Retinal pigment epithelial cell (primary cell): ENCODE results near the gene ARSK.

ENCODE experiments used
- DNase-seq: peaks from one replicate; pipeline ENCODE4 v3.0.0-alpha.2; 2010; ENCODE audit warnings: low read depth
- H3K4me3 ChIP-seq: 2 replicates; pipeline ENCODE4 v1.5.1; 2011; ENCODE audit warnings: mild to moderate bottlenecking, low read length, control low read depth, moderate library complexity
- CTCF ChIP-seq: conservative IDR thresholded peaks from 2 replicates; pipeline ENCODE4 v1.5.1; 2011; ENCODE audit warnings: low read depth, low read length, control low read depth, inconsistent platforms

Gene ARSK

GRCh38 chr5:95619514-95620029 is 64.7 kb downstream of the ARSK start:
- peak overlapping the region; percentile 50 for H3K4me3 ChIP-seq
- DNase-seq: no peak
- no peak for TF ChIP-seq CTCF

GRCh38 chr5:95620030-95620869 is 65.3 kb downstream of the ARSK start, which contains the start of gene GPR150:
Gene GPR150, plus strand, starts transcription at chr5:95620087. Its CDS starts 189 bp downstream, at chr5:95620276.
- H3K4me3 ChIP-seq: peak within 1 kb of the TSS; percentile 50
- DNase-seq: no peak

GRCh38 chr5:95620870-95621838 is 66.3 kb downstream of the ARSK start:
- no peak for DNase-seq
- no peak for TF ChIP-seq CTCF
- peak overlapping the region; percentile 5 for H3K4me3 ChIP-seq

More at GRCh38 chr5:95620030-95620869, 65.3 kb downstream of the ARSK start, which contains the start of gene GPR150:
- TF ChIP-seq CTCF: no peak

- no peak overlapping the region for H3K4me3 ChIP-seq
These were observed 67.1 kb downstream of the ARSK start for GRCh38 chr5:95621839-95622629.

GRCh38 chr5:95623706-95624105 is 68.8 kb downstream of the ARSK start:
- no peak overlapping the region for H3K4me3 ChIP-seq
- no peak for DNase-seq
- TF ChIP-seq CTCF: no peak

More at GRCh38 chr5:95621839-95622629, 67.1 kb downstream of the ARSK start:
- TF ChIP-seq CTCF: no peak
- DNase-seq: no peak

GRCh38 chr5:95624368-95624767 is 69.5 kb downstream of the ARSK start:
- TF ChIP-seq CTCF: no peak
- DNase-seq: no peak
- H3K4me3 ChIP-seq: no peak overlapping the region
